OCI-LY3 (cell line): ENCODE measurements around the gene DLG1.

Experiments used
- H2AFZ ChIP-seq: fragments of 200-600, 300-600 bp; shearing (Covaris generic); 2 replicates; pipeline ENCODE4 v1.6.0; 2014; ENCODE audit warnings: antibody characterized with exemption, low read depth, low read length
- H3K27ac ChIP-seq: fragments of 200-600, 300-600 bp; sonication (generic); 2 replicates; pipeline ENCODE4 v1.5.1; 2014; ENCODE audit warnings: mild to moderate bottlenecking, low read length, moderate library complexity, mixed read lengths
- H3K27me3 ChIP-seq: fragments of 200-600, 300-600 bp; sonication (generic); 2 replicates; pipeline ENCODE4 v1.6.1; 2014; ENCODE audit warnings: low read depth, low read length, mixed read lengths
- H3K36me3 ChIP-seq: fragments of 200-600, 300-600 bp; sonication (generic); replicated peaks from 2 replicates; pipeline ENCODE3; 2014; ENCODE audit warnings: low read depth, low read length, mixed read lengths
- H3K4me1 ChIP-seq: fragments of 300-600, 200-600 bp; sonication (generic); 2 replicates; pipeline ENCODE4 v1.6.1; 2014; ENCODE audit warnings: low read length, mixed read lengths
- H3K4me2 ChIP-seq: fragments of 200-600, 300-600 bp; sonication (generic); 2 replicates; pipeline ENCODE4 v1.6.1; 2014; ENCODE audit warnings: low read length, mixed read lengths
- H3K4me3 ChIP-seq: fragments of 300-600, 200-600 bp; sonication (generic); 2 replicates; pipeline ENCODE4 v1.5.1; 2014; ENCODE audit warnings: antibody characterized with exemption, mild to moderate bottlenecking, low read length, moderate library complexity
- H3K79me2 ChIP-seq: fragments of 300-600, 200-600 bp; shearing (Covaris generic); 2 replicates; pipeline ENCODE4 v1.6.1; 2014; ENCODE audit warnings: mild to moderate bottlenecking, low read length, mixed read lengths
- H3K9ac ChIP-seq: fragments of 300-600, 200-600 bp; shearing (Covaris generic); 2 replicates; pipeline ENCODE4 v1.6.0; 2014; ENCODE audit warnings: mild to moderate bottlenecking, low read length, moderate library complexity
- H3K9me3 ChIP-seq: fragments of 200-600, 300-600 bp; shearing (Covaris generic); 2 replicates; pipeline ENCODE4 v1.6.1; 2014; ENCODE audit warnings: low read length, mixed read lengths; ENCODE audit not compliant: insufficient read depth
- H4K20me1 ChIP-seq: fragments of 200-600, 300-600 bp; sonication (generic); 2 replicates; pipeline ENCODE4 v1.6.1; 2016; ENCODE audit warnings: low read length, mixed read lengths; ENCODE audit not compliant: insufficient read depth
- CTCF ChIP-seq: fragments of 200-600, 300-600 bp; sonication (generic); IDR thresholded peaks from 2 replicates; pipeline ENCODE4 v1.5.1; 2014; ENCODE audit warnings: antibody characterized with exemption, low read length, low read depth
- EZH2phosphoT487 ChIP-seq: fragments of 200-600 bp; shearing (Covaris generic); IDR thresholded peaks from 2 replicates; pipeline ENCODE4 v1.6.1; 2018; ENCODE audit warnings: antibody characterized with exemption, mixed run types, low read depth

Gene DLG1

GRCh38 chr3:197125636-197126035, 172.8 kb downstream of the DLG1 start:
- Histone ChIP-seq H3K36me3 (peaks cover 5% of the 10 kb centered on the region), H3K27me3 (no peaks in the 10 kb centered on the region), H3K4me1 (no peaks in the 10 kb centered on the region)

GRCh38 chr3:197124713-197125112, 173.7 kb downstream of the DLG1 start:
- Histone ChIP-seq H3K36me3 (peaks cover 5% of the 10 kb centered on the region), H2AFZ (no peak overlapping the region), H3K4me1 (no peaks in the 10 kb centered on the region), H3K27ac (no peak overlapping the region), H3K9me3 (no peaks in the 10 kb centered on the region), H4K20me1 (no peaks in the 10 kb centered on the region), H3K4me3 (no peak overlapping the region), H3K4me2 (no peak overlapping the region), H3K9ac (no peak overlapping the region), H3K27me3 (no peaks in the 10 kb centered on the region), H3K79me2 (no peaks in the 10 kb centered on the region)
- TF ChIP-seq EZH2phosphoT487 (no peak), CTCF (no peak)

More at GRCh38 chr3:197125636-197126035, 172.8 kb downstream of the DLG1 start:
- no peak overlapping the region for H3K27ac ChIP-seq
- H3K9ac ChIP-seq: no peak overlapping the region
- no peaks in the 10 kb centered on the region for H3K79me2 ChIP-seq
- TF ChIP-seq EZH2phosphoT487 (no peak), CTCF (no peak)
- H2AFZ ChIP-seq: no peak overlapping the region
- H3K9me3 ChIP-seq: no peaks in the 10 kb centered on the region
- H3K4me3 ChIP-seq: no peak overlapping the region
- no peaks in the 10 kb centered on the region for H4K20me1 ChIP-seq
- H3K4me2 ChIP-seq: no peak overlapping the region

- H3K36me3 ChIP-seq: peaks cover 2% of the 10 kb centered on the region
- no peak overlapping the region for H3K4me2 ChIP-seq
- H3K9me3 ChIP-seq: no peaks in the 10 kb centered on the region
- no peak overlapping the region for H2AFZ ChIP-seq
- no peaks in the 10 kb centered on the region for H3K4me1 ChIP-seq
- H3K27me3 ChIP-seq: no peaks in the 10 kb centered on the region
- no peak overlapping the region for H3K9ac ChIP-seq
- H3K27ac ChIP-seq: no peak overlapping the region
- H3K4me3 ChIP-seq: no peak overlapping the region
- H3K79me2 ChIP-seq: no peaks in the 10 kb centered on the region
- TF ChIP-seq EZH2phosphoT487 (no peak), CTCF (no peak)
- H4K20me1 ChIP-seq: no peaks in the 10 kb centered on the region
Observed at GRCh38 chr3:197122394-197122793, 176.0 kb downstream of the DLG1 start.

- H2AFZ ChIP-seq: no peak overlapping the region
- no peaks in the 10 kb centered on the region for H3K27me3 ChIP-seq
- H3K4me1 ChIP-seq: peaks cover 4% of the 10 kb centered on the region; the same call in 1 of the 2 replicates
- H4K20me1 ChIP-seq: no peaks in the 10 kb centered on the region
- H3K9ac ChIP-seq: no peak overlapping the region
- H3K4me2 ChIP-seq: no peak overlapping the region
- no peak overlapping the region for H3K27ac ChIP-seq
- H3K9me3 ChIP-seq: no peaks in the 10 kb centered on the region
- H3K79me2 ChIP-seq: no peaks in the 10 kb centered on the region
- no peak overlapping the region for H3K4me3 ChIP-seq
- TF ChIP-seq CTCF (no peak), EZH2phosphoT487 (no peak)
- H3K36me3 ChIP-seq: peaks cover 3% of the 10 kb centered on the region
Observed at GRCh38 chr3:197117114-197117513, 181.3 kb downstream of the DLG1 start.
